HepG2 (cell line): Measurements from ENCODE around the gene APBA1. TPM values are rescaled to one million over a fixed set of nuclear protein-coding genes. Genes with fewer than 3 reads are reported as not detected.

Experiments
- ATAC-seq: fragments of 200-7000 bp; cut with Tn5 transposase; 3 replicates; pipeline ENCODE4 v1.9.1; 2020; ENCODE audit warnings: mild to moderate bottlenecking, moderate library complexity
- BruUV-seq: library from RNA; stranded (reverse); fragments of 400-500 nt; replicated peaks from 2 replicates; lab custom pipeline; 2021; lab: Mats Ljungman, UMichigan
- CTCF ChIA-PET: fragments of 300-600 bp; formaldehyde crosslinking; extraction: SDS; loops from one replicate; lab custom pipeline; 2021; ENCODE audit warnings: low total read pairs, inconsistent platforms, low intra/inter-chr PET ratio; lab: Yijun Ruan, JAX
- POLR2A ChIA-PET: fragments of 350-600 bp; sonication (Branson Sonifier 250); formaldehyde crosslinking; loops from one replicate; lab custom pipeline; 2020; ENCODE audit warnings: antibody characterized with exemption, inconsistent platforms; lab: Yijun Ruan, JAX
- DNase-seq: peaks from one replicate; pipeline ENCODE4 v3.0.0-alpha.2; 2015; ENCODE audit warnings: low spot score
- FAIRE-seq: peaks from 3 replicates; lab custom pipeline; 2011; peaks lifted over from hg19 to GRCh38; lab: Jason Lieb, UNC
- H2AFZ ChIP-seq: one replicate; pipeline ENCODE4 v1.6.1; 2011; ENCODE audit warnings: low read length, inconsistent platforms
- H3K27ac ChIP-seq: fragments of 300-600 bp; 3 replicates; pipeline ENCODE4 v1.8.0; 2011; ENCODE audit warnings: mixed run types, mild to moderate bottlenecking, mixed read lengths, low read length, inconsistent platforms; ENCODE audit not compliant: insufficient read depth; ENCODE audit errors: extremely low read length
- H3K27me3 ChIP-seq, 2 experiments: fragments of 200-600 bp in 1 of 2; 2 replicates in 1 of 2; 3 replicates in 1 of 2; pipeline versions ENCODE4 v1.6.0 to v1.8.0; 2011; ENCODE audit warnings: low read length in 2 of 2, mild to moderate bottlenecking in 2 of 2, moderate library complexity in 2 of 2, inconsistent platforms in 1 of 2; ENCODE audit not compliant: insufficient read depth in 2 of 2, control insufficient read depth in 1 of 2
- H3K36me3 ChIP-seq, 2 experiments: fragments of 200-600 bp in 1 of 2; replicated peaks in 1 of 2; 2 replicates in 1 of 2; 3 replicates in 1 of 2; pipeline versions ENCODE4 v1.5.1 to v1.8.0; 2011; ENCODE audit warnings: low read length in 2 of 2, inconsistent platforms in 1 of 2; ENCODE audit not compliant: insufficient read depth in 2 of 2, control insufficient read depth in 1 of 2
- H3K4me1 ChIP-seq: 2 replicates; pipeline ENCODE4 v1.5.1; 2012; ENCODE audit warnings: low read length, inconsistent platforms; ENCODE audit not compliant: insufficient read depth
- H3K4me2 ChIP-seq: 2 replicates; pipeline ENCODE4 v1.6.0; 2011; ENCODE audit warnings: low read depth, low read length, inconsistent platforms
- H3K4me3 ChIP-seq, 3 experiments: fragments of 200-600 bp in 1 of 3; sonication (generic), shearing (Covaris generic) in 1 of 3; replicated peaks in 1 of 3; 2 replicates each; pipeline ENCODE4 v1.5.1; 2011 to 2016; ENCODE audit warnings: low read length in 3 of 3, inconsistent platforms in 2 of 3, low read depth in 2 of 3, mild to moderate bottlenecking in 2 of 3, control low read depth in 1 of 3, mixed read lengths in 1 of 3; ENCODE audit not compliant: insufficient read depth in 1 of 3
- H3K79me2 ChIP-seq: one replicate; pipeline ENCODE4 v1.6.1; 2011; ENCODE audit warnings: low read length, inconsistent platforms; ENCODE audit not compliant: insufficient read depth
- H3K9ac ChIP-seq: 2 replicates; pipeline ENCODE4 v1.6.0; 2011; ENCODE audit warnings: mild to moderate bottlenecking, low read depth, low read length, inconsistent platforms; ENCODE audit not compliant: insufficient read depth
- H3K9me3 ChIP-seq: 2 replicates; pipeline ENCODE4 v1.5.1; 2012; ENCODE audit warnings: mild to moderate bottlenecking, low read length
- H4K20me1 ChIP-seq: 2 replicates; pipeline ENCODE4 v1.6.0; 2011; ENCODE audit warnings: inconsistent platforms, mild to moderate bottlenecking, low read length, moderate library complexity; ENCODE audit not compliant: insufficient read depth
- ATAD3A ChIP-seq: sonication (generic); formaldehyde crosslinking; IDR thresholded peaks from 2 replicates; pipeline ENCODE4 v1.4.0; 2020; ENCODE audit warnings: missing genetic modification reagents
- KLF9 ChIP-seq: IDR thresholded peaks from 2 replicates; pipeline ENCODE4 v1.6.1; 2016; ENCODE audit warnings: low read depth
- NPAS2 ChIP-seq: sonication (generic); formaldehyde crosslinking; IDR thresholded peaks from 2 replicates; pipeline ENCODE4 v1.8.0; 2022; ENCODE audit warnings: mild to moderate bottlenecking, missing genetic modification reagents, borderline replicate concordance
- XRCC5 ChIP-seq: fragments of 200-400 bp; formaldehyde crosslinking; optimal IDR thresholded peaks from 2 replicates; pipeline ENCODE3; 2017; ENCODE audit warnings: mild to moderate bottlenecking, low read length
- ZBTB25 ChIP-seq: IDR thresholded peaks from 2 replicates; pipeline ENCODE4 v1.6.1; 2018; ENCODE audit warnings: missing genetic modification reagents
- ZFP41 ChIP-seq: sonication (generic); formaldehyde crosslinking; IDR thresholded peaks from 2 replicates; pipeline ENCODE4 v1.4.0; 2020; ENCODE audit warnings: mild to moderate bottlenecking, missing genetic modification reagents, borderline replicate concordance
- ZNF234 ChIP-seq: sonication (generic); formaldehyde crosslinking; conservative IDR thresholded peaks from 2 replicates; pipeline ENCODE4 v1.5.1; 2020; ENCODE audit warnings: mild to moderate bottlenecking, missing genetic modification reagents
- ZNF557 ChIP-seq: sonication (generic); formaldehyde crosslinking; IDR thresholded peaks from 2 replicates; pipeline ENCODE4 v1.4.0; 2020; ENCODE audit warnings: missing genetic modification reagents
- ZNF749 ChIP-seq: sonication (generic); formaldehyde crosslinking; IDR thresholded peaks from 2 replicates; pipeline ENCODE4 v1.8.0; 2022; ENCODE audit warnings: mild to moderate bottlenecking, missing genetic modification reagents, moderate library complexity, borderline replicate concordance
- ZNF775 ChIP-seq: sonication (generic); formaldehyde crosslinking; IDR thresholded peaks from 2 replicates; pipeline ENCODE4 v1.4.0; 2020; ENCODE audit warnings: missing genetic modification reagents, mild to moderate bottlenecking, moderate library complexity, borderline replicate concordance
- ZSCAN20 ChIP-seq: sonication (generic); formaldehyde crosslinking; IDR thresholded peaks from 2 replicates; pipeline ENCODE4 v1.4.0; 2020; ENCODE audit warnings: missing genetic modification reagents, mild to moderate bottlenecking, borderline replicate concordance
- in situ Hi-C: cut with HindIII; loops from 2 replicates; pipeline ENCODE4 v1.10.0; 2017; ENCODE audit warnings: low pct_unique_long_range_greater_than_20kb; ENCODE audit not compliant: extremely low pct_ligation_motif_present
- intact Hi-C: fragments of 100-400 bp; cut with micrococcal nuclease; formaldehyde crosslinking; loops from one replicate; pipeline ENCODE4 v1.10.0; 2022; ENCODE audit not compliant: unreplicated experiment
- polyA plus RNA-seq, 8 experiments: library from polyadenylated mRNA; depleted of rRNA in 3 of 8; stranded (reverse) in 7 of 8; unstranded in 1 of 8; fragments of >200 nt; fragmentation: Illumina TruSeq in 4 of 8; extraction: Trizol in 4 of 8; gene quantifications; 2 replicates each; pipeline versions ENCODE4 v1.2.1 to v1.2.3, GENCODE V29; 2011 to 2016; ENCODE audit warnings: low read depth in 4 of 8, missing spikeins in 1 of 8, mixed read lengths in 1 of 8; ENCODE audit not compliant: insufficient read depth in 1 of 8
- total RNA-seq, 5 experiments: library from RNA; depleted of rRNA; stranded (reverse); fragments of >200 nt; fragmentation: Illumina TruSeq; extraction: Trizol; gene quantifications; 2 replicates each; pipeline ENCODE4 v1.2.3, GENCODE V29; 2016; ENCODE audit warnings: low read depth in 1 of 5
- TF ChIP-seq, protein P1 (sequence below): sonication (generic); formaldehyde crosslinking; IDR thresholded peaks from 2 replicates; pipeline ENCODE4 v1.4.0; 2020; ENCODE audit warnings: low read depth, mild to moderate bottlenecking, missing genetic modification reagents
- TF ChIP-seq, protein P2 (sequence below): sonication (generic); formaldehyde crosslinking; IDR thresholded peaks from 2 replicates; pipeline ENCODE4 v1.4.0; 2020; ENCODE audit warnings: missing genetic modification reagents

APBA1 gene
- total and polyA plus RNA-seq, 2 of the 13 experiments (the other 11 are each of a cell fraction or from before 2014, with no cell fraction given) = 0.15 TPM; not detected in 1

- H3K9me3 ChIP-seq = no peaks in the 10 kb centered on the region
- H3K4me1 ChIP-seq = no peaks in the 10 kb centered on the region
- no peak overlapping the region for H3K4me3 ChIP-seq
- POLR2A ChIA-PET = no interaction called here
- CTCF ChIA-PET = no interaction called here
- no peak for DNase-seq
- FAIRE-seq = no peak
- in situ Hi-C loops (no loop called here), intact Hi-C loops (no loop called here)
- H2AFZ ChIP-seq = no peak overlapping the region
- no peaks in the 10 kb centered on the region for H3K79me2 ChIP-seq
- H3K36me3 ChIP-seq = no peaks in the 10 kb centered on the region
- H3K27ac ChIP-seq = no peak overlapping the region
- H3K9ac ChIP-seq = no peak overlapping the region
- no peaks in the 10 kb centered on the region for H3K27me3 ChIP-seq
- H3K4me2 ChIP-seq = no peak overlapping the region
- no peaks in the 10 kb centered on the region for H4K20me1 ChIP-seq
- ATAC-seq = no peak
- no TSS peak for BruUV-seq
- TF ChIP-seq ZNF234 (no peak), ZNF775 (CRISPR knock-in tag) (no peak), NPAS2 (CRISPR knock-in tag) (no peak), ZFP41 (CRISPR knock-in tag) (no peak), ZNF749 (CRISPR knock-in tag) (no peak), ATAD3A (no peak), ZSCAN20 (CRISPR knock-in tag) (no peak), XRCC5 (no peak), KLF9 (CRISPR knock-in tag) (no peak), ZNF557 (CRISPR knock-in tag) (no peak), ZBTB25 (CRISPR knock-in tag) (no peak)
- TF ChIP-seq, protein P1, sequence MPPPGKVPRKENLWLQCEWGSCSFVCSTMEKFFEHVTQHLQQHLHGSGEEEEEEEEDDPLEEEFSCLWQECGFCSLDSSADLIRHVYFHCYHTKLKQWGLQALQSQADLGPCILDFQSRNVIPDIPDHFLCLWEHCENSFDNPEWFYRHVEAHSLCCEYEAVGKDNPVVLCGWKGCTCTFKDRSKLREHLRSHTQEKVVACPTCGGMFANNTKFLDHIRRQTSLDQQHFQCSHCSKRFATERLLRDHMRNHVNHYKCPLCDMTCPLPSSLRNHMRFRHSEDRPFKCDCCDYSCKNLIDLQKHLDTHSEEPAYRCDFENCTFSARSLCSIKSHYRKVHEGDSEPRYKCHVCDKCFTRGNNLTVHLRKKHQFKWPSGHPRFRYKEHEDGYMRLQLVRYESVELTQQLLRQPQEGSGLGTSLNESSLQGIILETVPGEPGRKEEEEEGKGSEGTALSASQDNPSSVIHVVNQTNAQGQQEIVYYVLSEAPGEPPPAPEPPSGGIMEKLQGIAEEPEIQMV (CRISPR knock-in tag) = no peak
- TF ChIP-seq, protein P2, sequence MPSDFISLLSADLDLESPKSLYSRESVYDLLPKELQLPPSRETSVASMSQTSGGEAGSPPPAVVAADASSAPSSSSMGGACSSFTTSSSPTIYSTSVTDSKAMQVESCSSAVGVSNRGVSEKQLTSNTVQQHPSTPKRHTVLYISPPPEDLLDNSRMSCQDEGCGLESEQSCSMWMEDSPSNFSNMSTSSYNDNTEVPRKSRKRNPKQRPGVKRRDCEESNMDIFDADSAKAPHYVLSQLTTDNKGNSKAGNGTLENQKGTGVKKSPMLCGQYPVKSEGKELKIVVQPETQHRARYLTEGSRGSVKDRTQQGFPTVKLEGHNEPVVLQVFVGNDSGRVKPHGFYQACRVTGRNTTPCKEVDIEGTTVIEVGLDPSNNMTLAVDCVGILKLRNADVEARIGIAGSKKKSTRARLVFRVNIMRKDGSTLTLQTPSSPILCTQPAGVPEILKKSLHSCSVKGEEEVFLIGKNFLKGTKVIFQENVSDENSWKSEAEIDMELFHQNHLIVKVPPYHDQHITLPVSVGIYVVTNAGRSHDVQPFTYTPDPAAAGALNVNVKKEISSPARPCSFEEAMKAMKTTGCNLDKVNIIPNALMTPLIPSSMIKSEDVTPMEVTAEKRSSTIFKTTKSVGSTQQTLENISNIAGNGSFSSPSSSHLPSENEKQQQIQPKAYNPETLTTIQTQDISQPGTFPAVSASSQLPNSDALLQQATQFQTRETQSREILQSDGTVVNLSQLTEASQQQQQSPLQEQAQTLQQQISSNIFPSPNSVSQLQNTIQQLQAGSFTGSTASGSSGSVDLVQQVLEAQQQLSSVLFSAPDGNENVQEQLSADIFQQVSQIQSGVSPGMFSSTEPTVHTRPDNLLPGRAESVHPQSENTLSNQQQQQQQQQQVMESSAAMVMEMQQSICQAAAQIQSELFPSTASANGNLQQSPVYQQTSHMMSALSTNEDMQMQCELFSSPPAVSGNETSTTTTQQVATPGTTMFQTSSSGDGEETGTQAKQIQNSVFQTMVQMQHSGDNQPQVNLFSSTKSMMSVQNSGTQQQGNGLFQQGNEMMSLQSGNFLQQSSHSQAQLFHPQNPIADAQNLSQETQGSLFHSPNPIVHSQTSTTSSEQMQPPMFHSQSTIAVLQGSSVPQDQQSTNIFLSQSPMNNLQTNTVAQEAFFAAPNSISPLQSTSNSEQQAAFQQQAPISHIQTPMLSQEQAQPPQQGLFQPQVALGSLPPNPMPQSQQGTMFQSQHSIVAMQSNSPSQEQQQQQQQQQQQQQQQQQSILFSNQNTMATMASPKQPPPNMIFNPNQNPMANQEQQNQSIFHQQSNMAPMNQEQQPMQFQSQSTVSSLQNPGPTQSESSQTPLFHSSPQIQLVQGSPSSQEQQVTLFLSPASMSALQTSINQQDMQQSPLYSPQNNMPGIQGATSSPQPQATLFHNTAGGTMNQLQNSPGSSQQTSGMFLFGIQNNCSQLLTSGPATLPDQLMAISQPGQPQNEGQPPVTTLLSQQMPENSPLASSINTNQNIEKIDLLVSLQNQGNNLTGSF = no peak
Observed at GRCh38 chr9:69555802-69556201, 116.4 kb downstream of the APBA1 start.
